DMS 273 (cell line): ENCODE data around the gene SLC12A5.
"Not testable (repeated sequence)": the region's sequence is repeated elsewhere in the genome, so short reads cannot be mapped to it uniquely, and the experiment has no call there.

Experiments
- DNase-seq: peaks from one replicate; lab custom pipeline; 2025; ENCODE audit not compliant: unreplicated experiment; lab: John Stamatoyannopoulos, UW

The SLC12A5 gene

GRCh38 chr20:46073443-46073842 is 44.4 kb downstream of the SLC12A5 start:
- DNase-seq, result no peak

DNA sequence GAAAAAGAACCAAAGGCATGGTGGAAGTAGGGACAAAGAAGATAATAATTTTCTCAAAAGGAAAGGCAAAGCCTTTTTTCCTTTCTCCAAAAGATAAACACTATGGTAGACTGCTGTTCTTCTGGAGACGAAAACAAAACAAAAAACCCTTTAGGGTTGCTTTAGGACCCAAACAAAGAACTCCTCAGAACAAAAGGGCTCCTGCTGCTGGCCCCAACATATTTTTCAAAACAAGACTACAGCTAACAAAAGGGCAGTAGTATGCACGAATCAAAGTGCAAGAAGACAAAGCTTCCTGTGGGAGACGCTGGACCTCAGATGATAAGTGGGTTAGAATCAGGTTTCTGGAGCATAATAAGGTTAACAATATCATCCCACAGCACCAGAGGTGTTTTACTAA is 45.0 kb downstream of the SLC12A5 start:
- no peak for DNase-seq

GRCh38 chr20:46076806-46077205 is 47.8 kb downstream of the SLC12A5 start:
- no peak for DNase-seq

DNA sequence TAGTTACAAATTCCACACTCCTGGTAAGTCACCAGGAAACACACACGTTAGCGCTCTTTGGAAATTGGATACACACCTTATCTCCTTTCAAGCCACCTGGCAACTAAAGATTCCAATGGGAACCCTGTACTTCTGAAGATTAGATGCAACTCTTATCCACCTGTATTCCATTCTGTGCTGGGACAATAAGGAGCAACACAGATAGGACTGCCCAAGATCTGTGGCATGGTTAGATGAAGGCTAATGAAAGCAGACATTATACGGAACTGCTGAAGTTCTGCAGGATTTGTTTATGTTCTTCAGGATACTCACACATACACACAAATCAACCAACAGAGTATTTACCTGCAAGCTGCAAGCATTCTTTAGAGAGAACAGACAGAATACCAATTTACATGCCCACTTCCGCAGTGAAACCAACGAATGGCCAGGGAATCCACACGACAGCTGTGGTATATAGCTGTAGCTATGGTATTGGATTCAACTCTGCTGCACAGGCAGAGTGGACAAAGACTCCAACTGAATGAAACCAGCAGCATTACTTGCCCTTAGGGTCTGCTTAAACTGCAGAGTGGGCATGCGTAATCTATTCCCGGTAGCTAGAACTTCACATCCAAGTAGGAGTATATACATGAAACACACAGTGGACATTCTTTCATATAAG is 48.8 kb downstream of the SLC12A5 start:
- no peak for DNase-seq

GRCh38 chr20:46078954-46079353 is 49.9 kb downstream of the SLC12A5 start:
- no peak for DNase-seq

GRCh38 chr20:46081074-46081473 is 52.1 kb downstream of the SLC12A5 start:
- no peak for DNase-seq

- no peak for DNase-seq
Observed at GRCh38 chr20:46083101-46083500, 54.1 kb downstream of the SLC12A5 start.

DNA sequence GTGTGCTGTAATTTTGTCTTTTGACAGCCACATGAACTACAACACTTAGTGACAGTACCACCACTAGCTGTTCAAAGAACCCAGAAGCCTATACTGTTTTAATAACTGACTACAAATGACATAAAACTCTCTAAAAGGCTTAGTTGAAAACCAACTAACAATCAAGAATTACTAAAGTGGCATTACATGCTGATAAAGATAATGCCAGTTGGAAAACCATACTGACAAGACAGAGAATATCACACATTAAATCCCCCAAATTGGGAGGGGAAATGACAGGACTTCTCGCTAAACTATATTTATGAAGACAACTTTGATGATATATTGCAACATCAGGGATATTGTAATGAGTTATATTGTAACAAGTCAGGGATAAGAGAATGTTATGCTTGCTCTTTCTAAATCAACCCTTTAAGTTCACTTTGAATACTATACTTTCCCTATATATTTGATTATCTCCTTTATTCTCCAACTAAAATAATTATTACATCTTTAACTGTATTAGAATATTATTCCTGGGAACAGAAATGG is 54.6 kb downstream of the SLC12A5 start:
- no peak for DNase-seq

DNA sequence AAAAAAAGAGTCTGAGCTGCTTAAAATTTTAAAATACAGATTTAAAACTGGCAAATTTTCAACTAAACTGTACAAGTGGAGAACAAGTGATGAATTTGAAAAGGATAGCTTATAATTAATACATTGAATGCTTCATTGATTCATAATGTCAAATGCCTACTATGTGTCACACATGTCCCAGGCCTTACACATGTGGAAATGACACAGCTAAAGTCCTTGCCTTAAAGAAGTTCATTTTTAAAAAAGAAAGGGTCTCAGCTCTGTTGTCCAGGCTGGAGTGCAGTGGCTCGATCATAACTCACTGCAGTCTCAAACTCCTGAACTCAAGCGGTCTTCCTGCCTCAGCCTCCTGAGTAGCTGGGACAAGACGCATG is 55.8 kb downstream of the SLC12A5 start:
- no peak for DNase-seq

DNA sequence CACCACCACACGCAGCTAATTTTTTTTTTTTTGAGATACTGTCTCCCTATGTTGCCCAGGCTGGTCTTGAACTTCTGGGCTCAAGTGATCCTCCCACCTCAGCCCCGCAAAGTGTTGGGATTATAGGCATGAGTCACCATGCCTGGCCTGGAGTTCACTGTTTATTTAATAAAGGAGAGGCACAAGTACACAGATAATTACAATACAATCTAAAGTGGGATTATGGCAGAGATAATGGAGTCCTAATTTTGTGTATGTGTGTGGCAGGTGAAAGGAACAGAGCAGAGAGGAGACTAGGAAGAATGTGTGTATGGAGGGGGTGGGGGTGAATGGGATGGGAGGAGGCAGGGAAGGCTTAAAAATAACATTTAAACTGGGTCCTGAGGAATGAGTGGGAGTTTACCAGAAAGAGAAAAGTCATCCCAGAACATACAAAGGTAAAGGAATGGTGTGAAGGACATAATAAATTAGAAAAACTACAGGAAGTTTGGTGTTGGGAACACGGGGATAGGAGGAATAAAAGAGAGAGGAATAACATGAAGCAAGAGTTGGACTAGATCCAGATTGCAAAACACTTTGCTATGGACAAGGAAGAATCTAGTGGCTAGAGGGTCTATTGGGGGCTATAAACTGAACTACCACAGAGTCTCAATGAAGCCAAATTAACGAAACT is 56.3 kb downstream of the SLC12A5 start:
- DNase-seq, result no peak

DNA sequence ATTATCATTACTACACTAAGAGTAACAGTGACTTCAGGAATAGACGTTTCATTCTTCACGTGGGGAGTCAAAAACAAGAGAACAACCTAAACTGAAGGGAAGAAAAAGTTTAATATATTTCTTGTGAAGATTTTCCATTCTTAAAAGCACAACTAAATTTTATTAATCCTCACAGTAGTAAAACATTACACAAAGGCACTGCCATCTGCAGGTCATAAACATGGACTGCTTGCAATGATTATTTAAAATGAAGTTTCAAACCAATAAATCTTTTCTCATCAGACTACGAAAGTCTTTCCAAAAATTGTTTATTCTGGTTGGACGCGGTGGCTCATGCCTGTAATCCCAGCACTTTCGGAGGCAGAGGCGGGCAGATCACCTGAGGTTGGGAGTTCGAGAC is 58.1 kb downstream of the SLC12A5 start:
- DNase-seq, result peak; percentile 18

DNA sequence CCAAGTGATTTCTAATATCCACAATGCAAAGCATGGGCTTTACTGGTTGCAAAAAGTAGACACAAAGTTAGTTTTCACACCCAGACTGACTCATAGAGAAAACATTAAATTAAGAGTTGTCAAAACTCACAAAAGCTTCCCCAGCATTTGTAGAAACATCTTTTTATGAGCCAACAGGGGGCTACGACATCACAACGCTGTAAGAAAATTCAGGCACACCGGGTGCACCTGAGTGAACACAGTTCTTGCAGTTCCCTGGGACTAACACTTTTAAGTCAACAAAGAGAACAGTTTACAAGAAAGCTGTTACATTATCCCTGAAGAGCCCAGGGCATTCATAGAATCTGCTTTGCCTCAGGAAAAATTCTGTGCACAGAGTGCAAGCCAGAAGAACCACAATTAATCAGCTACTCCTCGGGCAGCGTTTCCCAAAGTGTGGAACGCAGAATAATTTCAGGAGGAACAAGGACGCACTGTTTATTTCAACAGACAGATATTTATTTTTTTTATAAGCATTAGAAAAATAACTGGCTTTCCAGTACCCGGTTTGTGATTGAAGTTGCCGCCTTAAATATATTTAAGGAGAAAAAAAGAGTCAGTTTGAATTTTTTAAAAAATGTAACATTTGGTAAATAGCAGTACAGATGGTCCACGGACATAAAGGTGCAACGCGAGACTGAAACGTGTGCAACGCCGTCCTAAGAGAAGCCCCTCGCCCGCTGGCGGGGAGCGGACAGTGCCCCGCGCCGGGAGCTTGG is 59.6 kb downstream of the SLC12A5 start:
- peak; percentile 50 for DNase-seq

GRCh38 chr20:46089167-46089416 is 60.1 kb downstream of the SLC12A5 start:
- DNase-seq, result peak; percentile 79

- DNase-seq, result peak; percentile 99
Observed at GRCh38 chr20:46089417-46090388, 60.7 kb downstream of the SLC12A5 start, which contains the start of gene NCOA5. Gene NCOA5 (minus strand): TSS chr20:46089962. CDS start chr20:46079424, 10,538 bp downstream.

DNA sequence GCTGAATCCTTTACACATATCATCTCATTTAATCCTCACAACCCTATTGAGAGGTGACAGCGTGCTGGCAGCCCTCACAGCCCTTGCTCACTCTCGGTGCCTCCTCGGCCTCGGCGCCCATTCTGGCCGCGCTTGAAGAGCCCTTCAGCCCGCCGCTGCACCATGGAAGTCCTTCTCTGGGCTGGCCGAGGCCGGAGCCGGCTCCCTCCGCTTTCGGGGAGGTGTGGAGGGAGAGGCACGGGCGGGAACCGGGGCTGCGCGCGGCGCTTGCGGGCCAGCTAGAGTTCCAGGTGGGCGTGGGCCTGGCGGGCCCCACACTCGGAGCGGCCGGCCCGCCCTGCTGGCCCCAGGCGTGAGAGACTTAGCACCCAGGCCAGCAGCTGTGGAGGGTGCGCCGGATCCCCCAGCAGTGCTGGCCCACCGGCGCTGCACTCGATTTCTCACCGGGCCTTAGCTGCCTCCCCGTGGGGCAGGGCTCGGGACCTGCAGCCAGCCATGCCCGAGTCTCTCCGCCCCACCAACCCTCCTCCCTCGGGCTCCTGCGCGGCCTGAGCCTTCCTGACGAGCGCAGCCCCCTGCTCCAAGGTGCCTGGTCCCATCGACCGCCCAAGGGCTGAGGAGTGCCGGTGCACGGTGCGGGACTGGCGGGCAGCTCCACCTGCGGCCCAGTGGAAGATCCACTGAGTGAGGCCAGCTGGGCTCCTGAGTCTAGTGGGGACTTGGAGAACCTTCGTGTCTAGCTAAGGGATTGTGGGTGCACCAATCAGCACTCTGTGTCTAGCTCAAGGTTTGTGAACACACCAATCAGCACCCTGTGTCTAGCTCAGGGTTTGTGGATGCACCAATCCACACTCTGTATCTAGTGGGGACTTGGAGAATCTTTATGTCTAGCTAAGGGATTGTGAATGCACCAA is 62.9 kb downstream of the SLC12A5 start:
- DNase-seq, result not testable (repeated sequence)

GRCh38 chr20:46093531-46093930 is 64.5 kb downstream of the SLC12A5 start:
- no peak for DNase-seq

- DNase-seq, result no peak
Observed at GRCh38 chr20:46099491-46100287, 70.7 kb downstream of the SLC12A5 start.

DNA sequence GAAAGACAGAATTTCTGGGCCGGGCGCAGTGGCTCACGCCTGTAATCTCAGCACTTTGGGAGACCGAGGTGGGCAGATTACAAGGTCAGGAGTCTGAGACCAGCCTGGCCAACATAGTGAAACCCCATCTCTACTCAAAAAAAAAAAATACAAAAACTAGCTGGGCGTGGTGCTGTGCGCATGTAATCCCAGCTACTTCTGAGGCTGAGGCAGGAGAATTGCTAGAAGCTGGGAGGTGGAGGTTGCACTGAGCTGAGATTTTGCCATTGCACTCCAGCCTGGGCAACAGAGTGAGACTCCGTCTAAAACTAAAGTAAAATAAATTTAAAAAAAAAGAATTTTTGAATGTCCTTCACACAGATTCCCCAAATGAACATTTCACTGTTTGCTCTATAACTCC is 71.4 kb downstream of the SLC12A5 start:
- not testable (repeated sequence) for DNase-seq

- no peak for DNase-seq
Observed at GRCh38 chr20:46100988-46101387, 72.0 kb downstream of the SLC12A5 start.
